H1 (cell line): Measurements from ENCODE around the gene MYO5B. TPM values are rescaled to one million over a fixed set of nuclear protein-coding genes. Genes with fewer than 3 reads are reported as not detected.

Experiments used
- CTCF ChIA-PET: fragments of 300-600 bp; sonication (Branson Sonifier 250); formaldehyde crosslinking; loops from one replicate; lab custom pipeline; 2021; ENCODE audit not compliant: partially characterized antibody; lab: Charles Lee
- POLR2A ChIA-PET: fragments of 300-600 bp; sonication (Branson Sonifier 250); formaldehyde crosslinking; loops from one replicate; lab custom pipeline; 2021; ENCODE audit warnings: inconsistent platforms; ENCODE audit not compliant: partially characterized antibody; lab: Charles Lee
- DNase-seq, 2 experiments: peaks; one replicate each; pipeline versions ENCODE4 v3.0.0 to v3.0.0-alpha.2; 2010 to 2022; ENCODE audit warnings: low spot score in 2 of 2, low read depth in 1 of 2, mixed read lengths in 1 of 2
- FAIRE-seq: peaks from 2 replicates; lab custom pipeline; 2011; peaks lifted over from hg19 to GRCh38; lab: Jason Lieb, UNC
- H2AFZ ChIP-seq: 2 replicates; pipeline ENCODE4 v1.8.1; 2012; ENCODE audit warnings: low read length, inconsistent platforms
- H2AK5ac ChIP-seq: 2 replicates; pipeline ENCODE4 v1.6.1; 2013; ENCODE audit warnings: low read depth, low read length
- H2BK120ac ChIP-seq: replicated peaks from 2 replicates; pipeline ENCODE3; 2013; ENCODE audit warnings: low read depth, low read length, inconsistent platforms
- H2BK12ac ChIP-seq: 2 replicates; pipeline ENCODE4 v1.6.1; 2013; ENCODE audit warnings: low read depth, low read length
- H2BK15ac ChIP-seq: 2 replicates; pipeline ENCODE4 v1.6.1; 2013; ENCODE audit warnings: low read length
- H2BK20ac ChIP-seq: 2 replicates; pipeline ENCODE4 v1.6.1; 2013; ENCODE audit warnings: low read length
- H2BK5ac ChIP-seq: 2 replicates; pipeline ENCODE4 v1.6.1; 2013; ENCODE audit warnings: low read depth, low read length
- H3K14ac ChIP-seq: 2 replicates; pipeline ENCODE4 v1.6.1; 2013; ENCODE audit warnings: inconsistent platforms; ENCODE audit not compliant: insufficient read length
- H3K18ac ChIP-seq: 2 replicates; pipeline ENCODE4 v1.6.1; 2013; ENCODE audit warnings: low read length; ENCODE audit errors: extremely low read depth
- H3K23ac ChIP-seq: 2 replicates; pipeline ENCODE4 v1.6.1; 2013; ENCODE audit warnings: inconsistent platforms; ENCODE audit not compliant: insufficient read length
- H3K23me2 ChIP-seq: 2 replicates; pipeline ENCODE4 v1.6.1; 2013; ENCODE audit warnings: low read depth, low read length
- H3K27ac ChIP-seq: 2 replicates; pipeline ENCODE4 v1.6.1; 2011; ENCODE audit warnings: low read depth, low read length, inconsistent platforms
- H3K27me3 ChIP-seq, 4 experiments: replicated peaks in 1 of 4; 1 replicate in 1 of 4; 2 replicates in 3 of 4; pipeline versions ENCODE4 v1.6.1 to v1.8.1; 2011 to 2013; ENCODE audit warnings: low read length in 3 of 4, mild to moderate bottlenecking in 3 of 4, inconsistent platforms in 2 of 4, mixed read lengths in 2 of 4, moderate library complexity in 1 of 4; ENCODE audit not compliant: control insufficient read depth in 3 of 4, insufficient read depth in 3 of 4; ENCODE audit errors: extremely low read depth in 1 of 4
- H3K36me3 ChIP-seq, 4 experiments: 2 replicates each; pipeline versions ENCODE4 v1.6.1 to v1.8.1; 2011 to 2013; ENCODE audit warnings: mild to moderate bottlenecking in 4 of 4, low read length in 3 of 4, moderate library complexity in 2 of 4, control low read depth in 1 of 4, inconsistent platforms in 1 of 4; ENCODE audit not compliant: insufficient read depth in 4 of 4, control insufficient read depth in 2 of 4
- H3K4ac ChIP-seq: replicated peaks from 2 replicates; pipeline ENCODE3; 2013; ENCODE audit warnings: low read length, low read depth, mixed read lengths, inconsistent platforms; ENCODE audit not compliant: insufficient read length
- H3K4me1 ChIP-seq, 4 experiments: replicated peaks in 1 of 4; 1 replicate in 1 of 4; 2 replicates in 3 of 4; pipeline versions ENCODE4 v1.6.1 to v1.8.1; 2011 to 2013; ENCODE audit warnings: low read length in 3 of 4, inconsistent platforms in 2 of 4, mixed read lengths in 1 of 4; ENCODE audit not compliant: insufficient read depth in 4 of 4, control insufficient read depth in 3 of 4
- H3K4me2 ChIP-seq, 2 experiments: 2 replicates each; pipeline versions ENCODE4 v1.6.1 to v1.8.1; 2011 to 2013; ENCODE audit warnings: low read depth in 2 of 2, low read length in 2 of 2, control low read depth in 1 of 2, inconsistent platforms in 1 of 2, mild to moderate bottlenecking in 1 of 2; ENCODE audit not compliant: insufficient read depth in 1 of 2
- H3K4me3 ChIP-seq, 4 experiments: fragments of 200-600, 300-600 bp in 1 of 4; sonication (generic), shearing (Covaris generic), sonication (Bioruptor Twin) in 1 of 4; 2 replicates each; pipeline versions ENCODE4 v1.5.1 to v1.8.1; 2011 to 2016; ENCODE audit warnings: low read length in 4 of 4, low read depth in 3 of 4, control low read depth in 2 of 4, inconsistent platforms in 2 of 4, mild to moderate bottlenecking in 2 of 4, mixed read lengths in 1 of 4, moderate library complexity in 1 of 4; ENCODE audit not compliant: insufficient read depth in 2 of 4; ENCODE audit errors: extremely low read depth in 1 of 4
- H3K56ac ChIP-seq: replicated peaks from 2 replicates; pipeline ENCODE3; 2013; ENCODE audit warnings: low read depth, mild to moderate bottlenecking, mixed read lengths, low read length, inconsistent platforms; ENCODE audit not compliant: insufficient read length
- H3K79me1 ChIP-seq: 2 replicates; pipeline ENCODE4 v1.6.1; 2013; ENCODE audit warnings: low read depth, low read length, control low read depth
- H3K79me2 ChIP-seq, 2 experiments: 2 replicates each; pipeline versions ENCODE4 v1.6.1 to v1.8.1; 2012 to 2013; ENCODE audit warnings: low read length in 2 of 2, mild to moderate bottlenecking in 2 of 2, inconsistent platforms in 1 of 2; ENCODE audit not compliant: insufficient read depth in 2 of 2, control insufficient read depth in 1 of 2
- H3K9ac ChIP-seq, 4 experiments: replicated peaks in 1 of 4; 1 replicate in 1 of 4; 2 replicates in 3 of 4; pipeline versions ENCODE4 v1.6.1 to v1.8.1; 2011 to 2013; ENCODE audit warnings: low read depth in 3 of 4, low read length in 3 of 4, control low read depth in 2 of 4, mild to moderate bottlenecking in 2 of 4, moderate library complexity in 2 of 4, inconsistent platforms in 1 of 4; ENCODE audit errors: extremely low read depth in 1 of 4
- H3K9me3 ChIP-seq, 2 experiments: 2 replicates each; pipeline versions ENCODE4 v1.6.1 to v1.8.1; 2012 to 2013; ENCODE audit warnings: mild to moderate bottlenecking in 2 of 2, moderate library complexity in 2 of 2, control low read depth in 1 of 2, inconsistent platforms in 1 of 2, low read depth in 1 of 2, low read length in 1 of 2, mixed read lengths in 1 of 2; ENCODE audit not compliant: insufficient read depth in 2 of 2
- H4K20me1 ChIP-seq, 2 experiments: replicated peaks in 1 of 2; 2 replicates each; pipeline versions ENCODE3 to v1.8.1; 2011 to 2013; ENCODE audit warnings: inconsistent platforms in 2 of 2, low read length in 2 of 2, mild to moderate bottlenecking in 1 of 2; ENCODE audit not compliant: insufficient read depth in 2 of 2, control insufficient read depth in 1 of 2
- H4K5ac ChIP-seq: 2 replicates; pipeline ENCODE4 v1.6.1; 2013; ENCODE audit warnings: low read length, low read depth, mixed read lengths, inconsistent platforms; ENCODE audit not compliant: insufficient read length
- H4K8ac ChIP-seq: 2 replicates; pipeline ENCODE4 v1.8.0; 2013; ENCODE audit warnings: mild to moderate bottlenecking, moderate library complexity, low read length, inconsistent platforms; ENCODE audit not compliant: insufficient read depth; ENCODE audit errors: extremely low read depth
- H4K91ac ChIP-seq: replicated peaks from 2 replicates; pipeline ENCODE3; 2013; ENCODE audit warnings: low read length, mixed read lengths, inconsistent platforms; ENCODE audit not compliant: insufficient read length
- CBX5 ChIP-seq: fragments of 300-800, 300-1000 bp; sonication (generic); IDR thresholded peaks from 2 replicates; pipeline ENCODE4 v1.7.1; 2016; ENCODE audit warnings: antibody characterized with exemption, low read length, low read depth
- FOSL1 ChIP-seq: IDR thresholded peaks from 2 replicates; pipeline ENCODE4 v1.6.1; 2011; ENCODE audit warnings: mild to moderate bottlenecking, low read depth, low read length, moderate library complexity; ENCODE audit not compliant: insufficient read depth
- HDAC6 ChIP-seq: IDR thresholded peaks from one replicate; pipeline ENCODE4 v1.7.1; 2012; ENCODE audit warnings: low read depth, mild to moderate bottlenecking, inconsistent platforms, low read length, moderate library complexity
- JUND ChIP-seq: IDR thresholded peaks from 2 replicates; pipeline ENCODE4 v1.6.1; 2011; ENCODE audit warnings: mild to moderate bottlenecking, improper control_type of control experiment, low read length
- KDM5A ChIP-seq: fragments of 200-600 bp; IDR thresholded peaks from 2 replicates; pipeline ENCODE4 v1.7.1; 2012; ENCODE audit warnings: mild to moderate bottlenecking, low read length, inconsistent platforms, mixed read lengths
- MAFK ChIP-seq: IDR thresholded peaks from 2 replicates; pipeline ENCODE4 v1.6.1; 2012; ENCODE audit warnings: low read depth, mild to moderate bottlenecking, improper control_type of control experiment, low read length
- WGBS, 2 experiments: shearing (Covaris generic) in 1 of 2; methylation state at CpG; one replicate each; pipeline versions ENCODE4 v1.1.6 to v1.1.7; 2013 to 2015; ENCODE audit warnings: low lambda C conversion rate in 2 of 2, mixed read lengths in 2 of 2, inconsistent platforms in 1 of 2, low coverage in 1 of 2, missing lambda C conversion rate in 1 of 2; ENCODE audit not compliant: insufficient replicate concordance in 2 of 2, insufficient coverage in 1 of 2, insufficient read length in 1 of 2; ENCODE audit errors: extremely low coverage in 1 of 2, missing lambda C conversion rate in 1 of 2; 5-methylcytosine and 5-hydroxymethylcytosine counted together
- polyA plus RNA-seq, 7 experiments: library from polyadenylated mRNA; depleted of rRNA in 3 of 7; stranded (reverse) in 5 of 7; unstranded in 2 of 7; fragments of >200 nt in 5 of 7; fragments of 200-250 nt in 2 of 7; gene quantifications; 1 replicate in 5 of 7; 2 replicates in 1 of 7; 4 replicates in 1 of 7; pipeline versions ENCODE4 v1.2.1 to v1.2.3, GENCODE V29; 2011 to 2013; ENCODE audit warnings: missing spikeins in 2 of 7, mixed read lengths in 2 of 7
- total RNA-seq: library from RNA; stranded (reverse); fragmentation: NEBNext Ultra II Directional; extraction: Animal tissue kit (Norgen Biotek cat#: 25700); gene quantifications from 2 replicates; pipeline ENCODE4 v1.2.1, GENCODE V29; 2021

The MYO5B gene
- total and polyA plus RNA-seq, 2 of the 8 experiments (the other 6 are each of a cell fraction or from before 2014, with no cell fraction given) = 6.4 to 7.7 TPM

DNA sequence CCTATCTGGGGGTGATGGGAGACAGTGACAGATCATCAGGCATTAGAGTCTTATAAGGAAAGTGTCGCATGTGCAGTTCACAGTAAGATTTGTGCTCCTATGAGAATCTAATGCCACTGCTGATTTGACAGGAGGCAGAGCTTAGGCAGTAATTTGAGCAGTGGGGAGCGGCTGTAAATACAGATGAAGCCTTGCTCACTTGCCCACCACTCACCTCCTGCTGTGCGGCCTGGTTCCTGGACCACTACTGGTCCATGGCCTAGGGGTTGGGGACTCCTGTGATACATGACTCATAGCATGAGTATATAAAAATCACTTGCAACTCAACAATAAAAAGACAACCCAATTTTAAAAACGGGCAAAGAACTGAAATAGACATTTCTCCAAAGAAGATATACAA is 310.5 kb downstream of the MYO5B start:
- CTCF ChIA-PET = interaction anchor here (3.1 to 3.2 kb wide), 2 partner anchors 12 to 22 kb away, joined by 11 to 13 read pairs; no protein-coding TSS in a partner anchor

More for the DNA sequence above, 310.5 kb downstream of the MYO5B start:
- Histone ChIP-seq H3K4me2 (no peak overlapping the region), H3K9ac (no peak overlapping the region), H2BK12ac (no peak overlapping the region), H3K4me1 (no peaks in the 10 kb centered on the region; a peak in 1 of 7 replicates), H4K5ac (no peak overlapping the region), H2BK120ac (no peak overlapping the region), H2AK5ac (no peak overlapping the region), H2AFZ (no peak overlapping the region), H2BK15ac (no peak overlapping the region), H4K20me1 (no peaks in the 10 kb centered on the region), H3K23ac (no peak overlapping the region), H3K4ac (no peak overlapping the region), H3K79me2 (no peaks in the 10 kb centered on the region), H3K27me3 (no peaks in the 10 kb centered on the region; a peak in 1 of 7 replicates), H3K79me1 (no peaks in the 10 kb centered on the region), H3K14ac (no peak overlapping the region), H4K8ac (no peak overlapping the region), H3K36me3 (no peaks in the 10 kb centered on the region), H3K23me2 (no peaks in the 10 kb centered on the region), H3K56ac (no peak overlapping the region), H2BK20ac (no peak overlapping the region), H3K18ac (no peak overlapping the region), H2BK5ac (no peak overlapping the region), H3K27ac (no peak overlapping the region; the same call in 1 of the 2 replicates), H3K4me3 (no peak overlapping the region), H4K91ac (no peak overlapping the region), H3K9me3 (no peaks in the 10 kb centered on the region)
- POLR2A ChIA-PET = no interaction called here
- no peak for DNase-seq
- no peak for TF ChIP-seq JUND
- TF ChIP-seq MAFK = no peak
- no peak for TF ChIP-seq CBX5
- TF ChIP-seq FOSL1 = no peak
- TF ChIP-seq KDM5A = no peak
- no peak for TF ChIP-seq HDAC6
- FAIRE-seq = no peak
- WGBS, 2 experiments = 90% methylated on average over 4 of the region's 4 CpGs; no CpG with 5 or more reads in 1 of the 2 experiments
